ENCODE data around the gene RASAL2.

GRCh38 chr1:178521241-178521640 is 427.3 kb downstream of the RASAL2 start:
- TF ChIP-seq CTCF (conservative IDR thresholded peaks at IDR 0.05; ENCODE audit: low read length), result no peak
- TF ChIP-seq EZH2phosphoT487 (IDR thresholded peaks at IDR 0.05; ENCODE audit: borderline replicate concordance), result no peak

Measured in Loucy (cell line).